Stimulated activated naive CD8-positive, alpha-beta T cell treated with anti-CD3 and anti-CD28 coated beads, Interleukin-15, Interleukin-2, amounts not matched to agents 100 ng/mL and 50 ng/mL, for 24 hours (primary cell): Measurements from ENCODE around the gene NFATC2IP.
"Not testable (repeated sequence)": the region's sequence is repeated elsewhere in the genome, so short reads cannot be mapped to it uniquely, and the experiment has no call there.

Experiments used
- H3K27ac Mint-ChIP-seq: one replicate; pipeline ENCODE4 v1.8.0; 2021; ENCODE audit warnings: mild to moderate bottlenecking, mixed read lengths
- H3K27me3 Mint-ChIP-seq: one replicate; pipeline ENCODE4 v1.8.0; 2021; ENCODE audit warnings: mixed read lengths
- H3K36me3 Mint-ChIP-seq: one replicate; pipeline ENCODE4 v1.8.0; 2021; ENCODE audit warnings: low read depth, mixed read lengths
- H3K4me1 Mint-ChIP-seq: one replicate; pipeline ENCODE4 v1.8.0; 2021; ENCODE audit warnings: low read depth, mixed read lengths
- H3K4me3 Mint-ChIP-seq: one replicate; pipeline ENCODE4 v1.8.0; 2021; ENCODE audit warnings: mild to moderate bottlenecking, mixed read lengths
- H3K9me3 Mint-ChIP-seq: one replicate; pipeline ENCODE4 v1.8.0; 2021; ENCODE audit warnings: mixed read lengths

Gene NFATC2IP

GRCh38 chr16:28923231-28923587 lies 27.5 kb upstream of the NFATC2IP start:
- H3K4me1 Mint-ChIP-seq: peaks cover 14% of the 10 kb centered on the region
- no peaks in the 10 kb centered on the region for H3K9me3 Mint-ChIP-seq
- H3K27ac Mint-ChIP-seq: peak overlapping the region; percentile 82
- peaks cover 19% of the 10 kb centered on the region for H3K36me3 Mint-ChIP-seq
- no peaks in the 10 kb centered on the region for H3K27me3 Mint-ChIP-seq
- peak overlapping the region; percentile 47 for H3K4me3 Mint-ChIP-seq

GRCh38 chr16:28923652-28924398 lies 26.9 kb upstream of the NFATC2IP start:
- Mint-ChIP-seq H3K4me3 (peak overlapping the region; percentile 98), H3K36me3 (peaks cover 19% of the 10 kb centered on the region), H3K27me3 (no peaks in the 10 kb centered on the region), H3K27ac (peak overlapping the region; percentile 83), H3K9me3 (no peaks in the 10 kb centered on the region), H3K4me1 (peaks cover 14% of the 10 kb centered on the region)

GRCh38 chr16:28924399-28924761 lies 26.4 kb upstream of the NFATC2IP start:
- H3K36me3 Mint-ChIP-seq: peaks cover 15% of the 10 kb centered on the region
- H3K4me3 Mint-ChIP-seq: peak overlapping the region; percentile 98
- H3K27ac Mint-ChIP-seq: peak overlapping the region; percentile 83
- H3K4me1 Mint-ChIP-seq: peaks cover 14% of the 10 kb centered on the region
- no peaks in the 10 kb centered on the region for H3K27me3 Mint-ChIP-seq
- H3K9me3 Mint-ChIP-seq: no peaks in the 10 kb centered on the region

GRCh38 chr16:28924762-28925385 lies 25.9 kb upstream of the NFATC2IP start, which contains the start of gene RABEP2:
Gene RABEP2 (minus strand): TSS chr16:28925238. CDS start chr16:28925163, 75 bp downstream.
- H3K9me3 Mint-ChIP-seq: no peaks in the 10 kb centered on the region
- H3K27me3 Mint-ChIP-seq: no peaks in the 10 kb centered on the region
- peak within 1 kb of the TSS; percentile 99 for H3K27ac Mint-ChIP-seq
- peaks cover 14% of the 10 kb centered on the region for H3K4me1 Mint-ChIP-seq
- H3K36me3 Mint-ChIP-seq: peaks cover 10% of the 10 kb centered on the region
- H3K4me3 Mint-ChIP-seq: peak within 1 kb of the TSS; percentile 98

- H3K36me3 Mint-ChIP-seq: peaks cover 10% of the 10 kb centered on the region
- H3K4me1 Mint-ChIP-seq: peaks cover 21% of the 10 kb centered on the region
- peak overlapping the region; percentile 98 for H3K4me3 Mint-ChIP-seq
- no peaks in the 10 kb centered on the region for H3K27me3 Mint-ChIP-seq
- no peaks in the 10 kb centered on the region for H3K9me3 Mint-ChIP-seq
- H3K27ac Mint-ChIP-seq: peak overlapping the region; percentile 99
These were observed 25.1 kb upstream of the NFATC2IP start for GRCh38 chr16:28925386-28926228.

GRCh38 chr16:28926284-28926683 lies 24.5 kb upstream of the NFATC2IP start:
- peak overlapping the region; percentile 99 for H3K27ac Mint-ChIP-seq
- H3K4me3 Mint-ChIP-seq: peak overlapping the region; percentile 98
- not testable (repeated sequence) for H3K27me3 Mint-ChIP-seq, H3K36me3 Mint-ChIP-seq, H3K9me3 Mint-ChIP-seq
- peaks cover 28% of the 10 kb centered on the region for H3K4me1 Mint-ChIP-seq

GRCh38 chr16:28927815-28928214 lies 22.9 kb upstream of the NFATC2IP start:
- H3K27me3 Mint-ChIP-seq: no peaks in the 10 kb centered on the region
- H3K27ac Mint-ChIP-seq: no peak overlapping the region
- peaks cover 38% of the 10 kb centered on the region for H3K4me1 Mint-ChIP-seq
- no peaks in the 10 kb centered on the region for H3K9me3 Mint-ChIP-seq
- no peak overlapping the region for H3K4me3 Mint-ChIP-seq
- H3K36me3 Mint-ChIP-seq: no peaks in the 10 kb centered on the region

GRCh38 chr16:28930203-28930602 lies 20.5 kb upstream of the NFATC2IP start:
- peak overlapping the region; percentile 77 for H3K27ac Mint-ChIP-seq
- no peaks in the 10 kb centered on the region for H3K9me3 Mint-ChIP-seq
- H3K27me3 Mint-ChIP-seq: no peaks in the 10 kb centered on the region
- peaks cover 39% of the 10 kb centered on the region for H3K4me1 Mint-ChIP-seq
- no peak overlapping the region for H3K4me3 Mint-ChIP-seq
- no peaks in the 10 kb centered on the region for H3K36me3 Mint-ChIP-seq

GRCh38 chr16:28930652-28931051 lies 20.1 kb upstream of the NFATC2IP start:
- Mint-ChIP-seq H3K4me1 (peaks cover 42% of the 10 kb centered on the region), H3K27ac (peak overlapping the region; percentile 77), H3K9me3 (no peaks in the 10 kb centered on the region), H3K27me3 (no peaks in the 10 kb centered on the region), H3K4me3 (peak overlapping the region; percentile 42), H3K36me3 (no peaks in the 10 kb centered on the region)

- Mint-ChIP-seq H3K36me3 (peaks cover 4% of the 10 kb centered on the region), H3K27ac (peak within 1 kb of the TSS; percentile 77), H3K4me3 (peak within 1 kb of the TSS; percentile 74), H3K27me3 (no peaks in the 10 kb centered on the region), H3K9me3 (no peaks in the 10 kb centered on the region), H3K4me1 (peaks cover 46% of the 10 kb centered on the region)
These were observed 18.9 kb upstream of the NFATC2IP start, which contains the start of gene CD19 for GRCh38 chr16:28931801-28932225. Gene CD19 (plus strand): TSS chr16:28931971. CDS start chr16:28932001, 30 bp downstream.

- H3K4me1 Mint-ChIP-seq: peaks cover 47% of the 10 kb centered on the region
- no peaks in the 10 kb centered on the region for H3K27me3 Mint-ChIP-seq
- peaks cover 4% of the 10 kb centered on the region for H3K36me3 Mint-ChIP-seq
- H3K4me3 Mint-ChIP-seq: peak overlapping the region; percentile 74
- no peaks in the 10 kb centered on the region for H3K9me3 Mint-ChIP-seq
- no peak overlapping the region for H3K27ac Mint-ChIP-seq
These were observed 18.2 kb upstream of the NFATC2IP start for GRCh38 chr16:28932339-28933141.

- H3K9me3 Mint-ChIP-seq: no peaks in the 10 kb centered on the region
- no peaks in the 10 kb centered on the region for H3K27me3 Mint-ChIP-seq
- peaks cover 47% of the 10 kb centered on the region for H3K4me1 Mint-ChIP-seq
- no peak overlapping the region for H3K27ac Mint-ChIP-seq
- peak overlapping the region; percentile 74 for H3K4me3 Mint-ChIP-seq
- peaks cover 4% of the 10 kb centered on the region for H3K36me3 Mint-ChIP-seq
These were observed 17.6 kb upstream of the NFATC2IP start for GRCh38 chr16:28933171-28933570.

GRCh38 chr16:28935346-28935745 lies 15.4 kb upstream of the NFATC2IP start:
- peak overlapping the region; percentile 41 for H3K27ac Mint-ChIP-seq
- H3K4me3 Mint-ChIP-seq: no peak overlapping the region
- no peaks in the 10 kb centered on the region for H3K27me3 Mint-ChIP-seq
- no peaks in the 10 kb centered on the region for H3K9me3 Mint-ChIP-seq
- peaks cover 43% of the 10 kb centered on the region for H3K4me1 Mint-ChIP-seq
- H3K36me3 Mint-ChIP-seq: peaks cover 4% of the 10 kb centered on the region
